Measurements from ENCODE around the gene MMP11.

The MMP11 gene

GRCh38 chr22:23832226-23833016 is 59.8 kb downstream of the MMP11 start:
- DNase-seq, result no peak

DNA sequence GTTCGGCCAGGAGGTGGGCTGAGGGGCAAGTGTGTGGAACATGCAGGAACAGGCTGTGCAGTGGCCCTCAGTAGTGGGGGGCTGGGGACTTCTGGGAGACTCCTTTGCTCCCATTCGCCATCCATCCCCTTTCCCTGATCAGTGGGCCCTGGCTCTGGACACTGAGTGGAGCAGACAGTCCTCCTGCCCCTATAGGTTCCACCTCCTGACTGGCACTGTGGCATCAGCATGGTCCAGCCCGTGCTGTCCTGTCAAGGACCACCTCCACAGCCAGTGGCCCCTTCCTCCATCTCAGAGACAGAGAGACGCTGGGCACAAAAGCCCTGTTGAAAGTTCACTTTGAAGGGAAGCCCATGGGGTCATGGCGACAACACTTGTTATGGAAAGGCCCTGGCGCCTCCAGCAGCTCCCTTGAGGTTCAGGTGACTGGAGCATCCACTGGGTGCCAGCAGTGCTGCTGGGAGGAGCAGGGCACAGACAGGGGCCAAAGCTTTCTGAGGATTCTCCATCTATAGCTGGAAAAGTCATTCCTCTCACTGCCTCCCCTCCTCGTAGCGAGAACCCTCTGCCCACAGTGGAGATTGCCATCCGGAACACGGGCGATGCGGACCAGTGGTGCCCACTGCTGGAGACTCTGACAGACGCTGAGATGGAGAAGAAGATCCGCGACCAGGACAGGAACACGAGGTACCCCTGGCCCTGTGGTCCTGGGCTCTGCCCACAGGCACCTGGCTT is 60.5 kb downstream of the MMP11 start:
- DNase-seq, result no peak

Data from activated effector memory CD4-positive, alpha-beta T cell treated with Interleukin-2 at 50 U/mL for 16 hours (primary cell).